Left lung (tissue), 10 donors: ENCODE data around the gene PTTG1IP. TPM values are rescaled to one million over a fixed set of nuclear protein-coding genes. Genes with fewer than 3 reads are reported as not detected.

Experiments used
- ATAC-seq: fragments of 200-7000 bp; cut with Tn5 transposase; one replicate; pipeline ENCODE4 v1.9.1; 2020; ENCODE audit warnings: moderate library complexity
- DNase-seq, 4 donors: peaks; one replicate each; pipeline ENCODE4 v3.0.0-alpha.2; 2013 to 2020
- H3K27ac ChIP-seq, 2 donors: fragments of 200-600 bp; sonication (generic) in 1 of 2; one replicate each; pipeline versions ENCODE4 v1.5.0 to v1.8.0; 2020 to 2021
- H3K27me3 ChIP-seq, 2 donors: fragments of 200-600 bp; sonication (generic) in 1 of 2; one replicate each; pipeline versions ENCODE4 v1.5.0 to v1.8.0; 2020 to 2021
- H3K36me3 ChIP-seq, 2 donors: fragments of 200-600 bp; sonication (generic) in 1 of 2; one replicate each; pipeline versions ENCODE4 v1.5.0 to v1.8.0; 2020 to 2021
- H3K4me1 ChIP-seq, 2 donors: fragments of 200-600 bp; one replicate each; pipeline ENCODE4 v1.8.0; 2021
- H3K4me3 ChIP-seq, 2 donors: fragments of 200-600 bp; sonication (generic) in 1 of 2; one replicate each; pipeline versions ENCODE4 v1.5.0 to v1.8.0; 2020 to 2021; ENCODE audit warnings: mild to moderate bottlenecking in 1 of 2
- H3K9me3 ChIP-seq, 2 donors: fragments of 200-600 bp; sonication (generic) in 1 of 2; one replicate each; pipeline versions ENCODE4 v1.5.0 to v1.8.0; 2020 to 2021
- intact Hi-C, 2 donors: fragments of 100-400 bp; cut with DNase I; formaldehyde crosslinking; loops; one replicate each; pipeline versions ENCODE4 v1.11.2 to v1.14.2; 2022
- polyA plus RNA-seq, 6 donors: library from polyadenylated mRNA; unstranded; fragments of 120-200 nt; gene quantifications; one replicate each; pipeline ENCODE4 v1.2.1, GENCODE V29; 2013; ENCODE audit not compliant: insufficient read length in 6 of 6
- total RNA-seq, 2 donors: library from RNA; stranded (reverse); fragmentation: NEBNext Ultra II Directional; extraction: Animal tissue kit (Norgen Biotek cat#: 25700); gene quantifications; one replicate each; pipeline ENCODE4 v1.2.1, GENCODE V29; 2021
- TF ChIP-seq, protein P1 (sequence below), 2 donors: fragments of 200-600 bp; sonication (generic) in 1 of 2; IDR thresholded peaks; one replicate each; pipeline versions ENCODE4 v1.5.0 to v1.8.0; 2021; ENCODE audit warnings: antibody characterized with exemption in 2 of 2
- donor health status: DM: no; HTN: yes; CAD: no.
- donor health status: DM: no; HTN: no; CAD: no.

PTTG1IP gene
- total and polyA plus RNA-seq, 8 donors: 195 to 263 (median 217) TPM

DNA sequence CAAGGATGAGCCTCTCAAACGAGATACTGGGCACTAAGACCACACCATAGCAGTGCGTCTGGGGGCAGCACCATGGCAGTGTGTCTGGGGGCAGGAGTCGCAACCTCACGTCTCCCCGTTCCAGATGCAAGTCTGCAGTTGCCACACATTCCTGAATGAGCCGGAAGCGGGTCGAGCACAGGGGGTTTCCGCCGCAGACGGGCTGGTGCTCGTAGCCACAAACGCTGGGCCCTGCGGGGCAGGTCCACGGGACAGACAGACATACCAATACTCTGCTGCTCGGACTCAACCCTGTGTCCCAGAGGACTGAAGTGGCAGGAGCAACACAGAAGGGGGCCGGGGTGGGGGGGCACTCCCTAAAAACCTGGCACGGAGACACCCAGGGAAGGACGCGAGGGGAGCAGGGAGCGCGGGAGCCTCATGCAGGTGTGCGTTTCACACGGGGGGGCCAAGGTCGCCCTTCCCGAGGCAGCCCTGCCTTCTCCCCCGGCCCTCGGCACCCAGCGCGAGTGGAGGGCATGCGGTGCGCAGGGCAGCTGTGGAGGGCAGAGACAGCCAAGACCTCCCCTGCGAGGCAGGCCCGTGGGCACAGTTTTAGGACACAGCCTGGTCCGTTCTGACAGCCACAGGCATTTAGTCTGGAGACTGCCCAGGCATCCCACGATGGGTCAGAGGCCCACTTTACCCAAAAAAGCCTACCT lies 24.5 kb downstream of the PTTG1IP start:
- Histone ChIP-seq H3K36me3 (peaks cover 0 to 63% of the 10 kb centered on the region in 2 donors), H3K4me1 (peaks cover 5 to 38% of the 10 kb centered on the region in 2 donors), H3K4me3 (no peak overlapping the region), H3K27me3 (no peaks in the 10 kb centered on the region), H3K27ac (no peak overlapping the region), H3K9me3 (no peaks in the 10 kb centered on the region)
- DNase-seq: peak in 2 of 4 donors; percentile 28 to 72
- no peak for ATAC-seq
- intact Hi-C loops: no loop called here
- TF ChIP-seq, protein P1, sequence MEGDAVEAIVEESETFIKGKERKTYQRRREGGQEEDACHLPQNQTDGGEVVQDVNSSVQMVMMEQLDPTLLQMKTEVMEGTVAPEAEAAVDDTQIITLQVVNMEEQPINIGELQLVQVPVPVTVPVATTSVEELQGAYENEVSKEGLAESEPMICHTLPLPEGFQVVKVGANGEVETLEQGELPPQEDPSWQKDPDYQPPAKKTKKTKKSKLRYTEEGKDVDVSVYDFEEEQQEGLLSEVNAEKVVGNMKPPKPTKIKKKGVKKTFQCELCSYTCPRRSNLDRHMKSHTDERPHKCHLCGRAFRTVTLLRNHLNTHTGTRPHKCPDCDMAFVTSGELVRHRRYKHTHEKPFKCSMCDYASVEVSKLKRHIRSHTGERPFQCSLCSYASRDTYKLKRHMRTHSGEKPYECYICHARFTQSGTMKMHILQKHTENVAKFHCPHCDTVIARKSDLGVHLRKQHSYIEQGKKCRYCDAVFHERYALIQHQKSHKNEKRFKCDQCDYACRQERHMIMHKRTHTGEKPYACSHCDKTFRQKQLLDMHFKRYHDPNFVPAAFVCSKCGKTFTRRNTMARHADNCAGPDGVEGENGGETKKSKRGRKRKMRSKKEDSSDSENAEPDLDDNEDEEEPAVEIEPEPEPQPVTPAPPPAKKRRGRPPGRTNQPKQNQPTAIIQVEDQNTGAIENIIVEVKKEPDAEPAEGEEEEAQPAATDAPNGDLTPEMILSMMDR (IDR thresholded peaks at IDR 0.05): no peak

DNA sequence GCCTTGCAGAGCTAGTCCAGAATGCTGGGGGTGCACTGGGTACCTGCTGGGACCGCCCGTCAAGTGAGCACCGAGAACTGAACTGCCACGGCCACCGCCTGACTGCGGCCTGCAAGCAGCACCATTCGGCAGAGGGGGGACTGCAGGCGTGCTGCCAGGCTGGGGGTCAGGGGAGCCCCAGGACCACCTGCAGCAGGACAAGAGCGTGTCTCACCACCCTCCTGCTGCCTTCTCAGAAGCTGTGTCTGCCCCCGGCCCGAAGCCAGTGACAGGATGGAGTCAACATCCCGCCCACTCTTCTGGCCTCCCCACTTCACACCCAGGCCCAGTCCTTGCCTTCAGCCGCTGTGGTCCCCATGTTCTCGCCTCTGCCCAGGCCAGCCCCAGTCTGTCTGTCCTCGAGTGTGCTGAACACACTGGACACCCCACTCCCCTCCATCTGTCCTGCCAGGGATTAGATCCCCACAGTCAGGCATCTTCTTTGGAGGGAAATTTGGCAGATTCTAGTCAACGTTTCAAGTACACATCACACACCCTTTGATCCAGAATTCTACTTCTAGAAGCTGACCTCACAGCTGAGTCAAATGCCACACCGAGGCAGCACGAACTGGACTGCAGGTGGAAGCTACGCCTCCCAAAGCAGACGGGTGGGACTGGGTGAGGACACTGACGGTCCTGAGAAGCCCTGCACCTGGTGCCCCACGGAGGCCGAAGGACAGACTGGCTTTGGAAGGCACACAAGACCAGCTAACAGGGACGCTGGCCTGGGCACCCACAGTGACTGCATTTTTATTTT lies 26.0 kb downstream of the PTTG1IP start:
- Histone ChIP-seq H3K27me3 (peaks cover 0 to 7% of the 10 kb centered on the region in 2 donors), H3K36me3 (peaks cover 0 to 48% of the 10 kb centered on the region in 2 donors), H3K4me1 (peaks cover 5 to 37% of the 10 kb centered on the region in 2 donors), H3K9me3 (no peaks in the 10 kb centered on the region), H3K4me3 (no peak overlapping the region), H3K27ac (no peak overlapping the region)
- ATAC-seq: no peak
- intact Hi-C loops: no loop called here
- peak in 1 of 4 donors; percentile 26 for DNase-seq
- TF ChIP-seq, protein P1 (IDR thresholded peaks at IDR 0.05): no peak

DNA sequence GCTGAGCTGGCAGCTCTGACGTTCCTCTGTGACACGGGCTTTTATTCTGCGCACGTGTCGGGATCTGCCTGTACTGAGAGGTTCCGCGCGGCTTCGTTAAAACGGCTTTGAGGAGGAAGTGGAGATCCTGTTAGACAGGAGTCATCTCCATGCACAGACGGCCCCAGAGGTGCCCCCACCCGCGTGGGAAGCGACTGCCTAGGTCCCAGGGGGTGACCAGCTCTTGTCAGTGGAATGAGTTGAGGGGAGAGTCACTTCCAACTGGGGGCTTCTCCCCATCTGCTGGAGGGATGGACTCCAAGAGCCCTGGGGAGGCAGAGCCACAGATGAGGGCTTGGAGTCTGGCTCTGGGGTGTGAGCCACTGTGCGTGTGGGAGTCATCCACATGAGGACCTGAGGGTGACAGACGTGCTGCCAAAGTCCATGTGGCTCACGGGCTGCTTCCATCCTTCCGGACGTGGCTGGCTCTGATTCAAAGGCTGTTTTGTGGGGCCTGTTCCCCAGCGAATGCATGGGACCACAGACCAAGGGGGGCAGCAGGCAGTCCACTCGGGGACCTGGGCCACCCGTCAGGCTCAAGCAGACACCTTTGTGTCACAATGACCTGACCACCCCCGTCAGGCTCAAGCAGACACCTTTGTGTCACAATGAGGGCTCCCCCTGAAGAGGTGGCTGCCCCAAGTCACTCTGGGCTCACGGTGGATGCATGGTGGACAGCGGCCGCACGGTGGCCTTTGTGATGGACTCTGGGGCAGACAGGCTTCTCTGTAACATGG lies 26.8 kb downstream of the PTTG1IP start:
- Histone ChIP-seq H3K4me3 (peak overlapping the region in 1 of 2 donors; percentile 31), H3K4me1 (peaks cover 5 to 37% of the 10 kb centered on the region in 2 donors), H3K27ac (peak overlapping the region in 1 of 2 donors; percentile 62), H3K9me3 (no peaks in the 10 kb centered on the region), H3K27me3 (peaks cover 0 to 13% of the 10 kb centered on the region in 2 donors), H3K36me3 (peaks cover 0 to 40% of the 10 kb centered on the region in 2 donors)
- intact Hi-C loops: no loop called here
- ATAC-seq (peak; percentile 72), DNase-seq (peak in 3 of 4 donors; percentile 47 to 83 (median 70))
- TF ChIP-seq, protein P1 (IDR thresholded peaks at IDR 0.05): no peak

DNA sequence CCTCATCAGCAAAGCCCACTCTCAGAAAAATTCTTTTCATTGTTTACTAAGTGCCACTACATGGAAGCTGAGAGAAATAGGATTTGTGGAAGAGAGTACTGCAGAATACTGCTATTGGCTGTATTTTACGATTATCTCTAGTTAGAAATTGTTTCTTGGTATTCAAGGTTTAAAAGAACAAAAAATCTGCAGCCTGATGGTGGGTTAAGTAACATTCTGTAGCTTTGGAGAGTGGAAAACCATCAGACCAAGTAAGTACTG lies 27.3 kb downstream of the PTTG1IP start:
- Histone ChIP-seq H3K4me1 (peaks cover 5 to 37% of the 10 kb centered on the region in 2 donors), H3K27me3 (peaks cover 0 to 13% of the 10 kb centered on the region in 2 donors), H3K4me3 (peak overlapping the region; percentile 10 to 31), H3K36me3 (peaks cover 0 to 35% of the 10 kb centered on the region in 2 donors), H3K9me3 (no peaks in the 10 kb centered on the region), H3K27ac (peak overlapping the region in 1 of 2 donors; percentile 62)
- DNase-seq: no peak
- intact Hi-C loops: no loop called here
- no peak for ATAC-seq
- TF ChIP-seq, protein P1 (IDR thresholded peaks at IDR 0.05): no peak
